ENCODE measurements around the gene CERK.

CERK gene

GRCh38 chr22:46661221-46661851, 76.7 kb downstream of the CERK start:
- peaks cover 0 to 57% (median 32%) of the 10 kb centered on the region in 4 experiments for H3K36me3 ChIP-seq (ENCODE audit: control insufficient read depth in 4 of 4, insufficient read depth in 4 of 4, low read length in 3 of 4)

DNA sequence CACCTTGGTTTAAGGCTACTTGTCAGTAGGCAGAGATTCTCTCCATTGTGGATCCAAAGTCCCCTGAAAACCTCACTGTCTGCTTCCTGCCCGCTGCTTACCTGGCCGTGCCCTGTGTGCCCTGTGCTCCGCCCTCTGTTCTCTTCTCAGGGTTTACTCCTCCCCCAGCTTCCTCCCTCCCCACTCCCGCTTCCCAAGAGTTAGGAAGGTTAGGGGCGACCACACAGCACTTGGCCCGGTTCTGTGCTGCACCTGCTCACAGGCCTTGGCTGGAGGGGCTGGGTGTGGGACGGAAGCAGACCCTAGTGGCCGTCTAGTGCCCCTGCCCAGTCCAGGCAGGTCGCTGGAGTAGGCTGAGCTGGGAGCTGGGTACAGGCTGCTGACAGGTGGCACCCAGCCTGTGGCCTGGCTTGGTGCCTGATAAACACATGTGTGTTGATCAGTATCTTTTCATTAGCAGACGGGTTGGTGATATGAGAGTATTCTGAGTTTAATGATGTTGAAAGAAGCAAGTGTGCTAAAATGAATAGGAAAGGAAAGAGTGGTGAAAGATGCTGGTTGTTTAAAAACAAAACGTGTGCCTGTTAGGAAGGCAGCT, 77.3 kb downstream of the CERK start:
- peaks cover 0 to 26% (median 16%) of the 10 kb centered on the region in 4 experiments for H3K4me1 ChIP-seq (ENCODE audit: control extremely low read depth in 1 of 4, control insufficient read depth in 4 of 4, insufficient read depth in 4 of 4, low read length in 3 of 4)
- H3K9me3 ChIP-seq (ENCODE audit: control extremely low read depth in 1 of 5, control insufficient read depth in 4 of 5, insufficient read depth in 2 of 5, low read depth in 1 of 5, low read length in 4 of 5) = no peaks in the 10 kb centered on the region
- no peak overlapping the region for H3K27ac ChIP-seq (ENCODE audit: insufficient read depth in 1 of 2, low read depth in 1 of 2, low read length in 2 of 2, poor library complexity in 1 of 2, severe bottlenecking in 2 of 2)
- peak in 2 of 3 donors; percentile 83 to 89 for DNase-seq
- ChIA-PET POLR2A (interaction anchor here (0.6 kb wide), 1 partner anchor 25 kb away, joined by 4 read pairs; no protein-coding TSS in a partner anchor), CTCF (interaction anchor here (1.1 to 1.7 kb wide), 3 partner anchors 13 to 97 kb away, joined by 3 to 13 read pairs (median 3); no protein-coding TSS in a partner anchor)
- peaks cover 0 to 51% (median 27%) of the 10 kb centered on the region in 4 experiments for H3K36me3 ChIP-seq (ENCODE audit: control insufficient read depth in 4 of 4, insufficient read depth in 4 of 4, low read length in 3 of 4)
- H3K27me3 ChIP-seq (replicated peaks in 2 of 5; ENCODE audit: control insufficient read depth in 4 of 5, insufficient read depth in 5 of 5, low read length in 4 of 5) = no peaks in the 10 kb centered on the region
- peak overlapping the region in 1 of 7 experiments; percentile 42 for H3K4me3 ChIP-seq (ENCODE audit: control insufficient read depth in 1 of 7, extremely low read depth in 1 of 7, insufficient read depth in 4 of 7, low read depth in 2 of 7, low read length in 6 of 7)
- 5% methylated on average over 8 of the region's 11 CpGs for WGBS (ENCODE audit: insufficient coverage)

More at GRCh38 chr22:46661221-46661851, 76.7 kb downstream of the CERK start:
- no peaks in the 10 kb centered on the region for H3K27me3 ChIP-seq (replicated peaks in 2 of 5; ENCODE audit: control insufficient read depth in 4 of 5, insufficient read depth in 5 of 5, low read length in 4 of 5)
- H3K4me1 ChIP-seq (ENCODE audit: control extremely low read depth in 1 of 4, control insufficient read depth in 4 of 4, insufficient read depth in 4 of 4, low read length in 3 of 4) = peaks cover 0 to 26% (median 16%) of the 10 kb centered on the region in 4 experiments
- 87% methylated on average over 21 of the region's 22 CpGs for WGBS (ENCODE audit: insufficient coverage)
- H3K4me3 ChIP-seq (ENCODE audit: control insufficient read depth in 1 of 7, extremely low read depth in 1 of 7, insufficient read depth in 4 of 7, low read depth in 2 of 7, low read length in 6 of 7) = peak overlapping the region in 1 of 7 experiments; percentile 23
- DNase-seq = no peak
- no peaks in the 10 kb centered on the region for H3K9me3 ChIP-seq (ENCODE audit: control extremely low read depth in 1 of 5, control insufficient read depth in 4 of 5, insufficient read depth in 2 of 5, low read depth in 1 of 5, low read length in 4 of 5)
- ChIA-PET CTCF (interaction anchor here (1.1 to 1.7 kb wide), 3 partner anchors 14 to 97 kb away, joined by 3 to 13 read pairs (median 3); no protein-coding TSS in a partner anchor), POLR2A (no interaction called here)
- no peak overlapping the region for H3K27ac ChIP-seq (ENCODE audit: insufficient read depth in 1 of 2, low read depth in 1 of 2, low read length in 2 of 2, poor library complexity in 1 of 2, severe bottlenecking in 2 of 2)

- CTCF ChIA-PET = interaction anchor here (0.7 to 1.7 kb wide), 2 partner anchors 9 to 96 kb away, joined by 3 to 13 read pairs; no protein-coding TSS in a partner anchor
- no peak for DNase-seq
- Histone ChIP-seq H3K27ac (ENCODE audit: insufficient read depth in 1 of 2, low read depth in 1 of 2, low read length in 2 of 2, poor library complexity in 1 of 2, severe bottlenecking in 2 of 2) (no peak overlapping the region), H3K9me3 (ENCODE audit: control extremely low read depth in 1 of 5, control insufficient read depth in 4 of 5, insufficient read depth in 2 of 5, low read depth in 1 of 5, low read length in 4 of 5) (no peaks in the 10 kb centered on the region), H3K27me3 (replicated peaks in 2 of 5; ENCODE audit: control insufficient read depth in 4 of 5, insufficient read depth in 5 of 5, low read length in 4 of 5) (no peaks in the 10 kb centered on the region), H3K4me1 (ENCODE audit: control extremely low read depth in 1 of 4, control insufficient read depth in 4 of 4, insufficient read depth in 4 of 4, low read length in 3 of 4) (peaks cover 0 to 26% (median 17%) of the 10 kb centered on the region in 4 experiments), H3K4me3 (ENCODE audit: control insufficient read depth in 1 of 7, extremely low read depth in 1 of 7, insufficient read depth in 4 of 7, low read depth in 2 of 7, low read length in 6 of 7) (no peak overlapping the region), H3K36me3 (ENCODE audit: control insufficient read depth in 4 of 4, insufficient read depth in 4 of 4, low read length in 3 of 4) (peaks cover 0 to 46% (median 20%) of the 10 kb centered on the region in 4 experiments)
- POLR2A ChIA-PET = no interaction called here
- 96% methylated on average over 9 of the region's 12 CpGs for WGBS (ENCODE audit: insufficient coverage)
These were observed 78.3 kb downstream of the CERK start for GRCh38 chr22:46659791-46660186.

- Histone ChIP-seq H3K27me3 (replicated peaks in 2 of 5; ENCODE audit: control insufficient read depth in 4 of 5, insufficient read depth in 5 of 5, low read length in 4 of 5) (no peaks in the 10 kb centered on the region), H3K36me3 (ENCODE audit: control insufficient read depth in 4 of 4, insufficient read depth in 4 of 4, low read length in 3 of 4) (peaks cover 0 to 40% (median 14%) of the 10 kb centered on the region in 4 experiments), H3K9me3 (ENCODE audit: control extremely low read depth in 1 of 5, control insufficient read depth in 4 of 5, insufficient read depth in 2 of 5, low read depth in 1 of 5, low read length in 4 of 5) (no peaks in the 10 kb centered on the region), H3K4me3 (ENCODE audit: control insufficient read depth in 1 of 7, extremely low read depth in 1 of 7, insufficient read depth in 4 of 7, low read depth in 2 of 7, low read length in 6 of 7) (no peak overlapping the region), H3K27ac (ENCODE audit: insufficient read depth in 1 of 2, low read depth in 1 of 2, low read length in 2 of 2, poor library complexity in 1 of 2, severe bottlenecking in 2 of 2) (no peak overlapping the region), H3K4me1 (ENCODE audit: control extremely low read depth in 1 of 4, control insufficient read depth in 4 of 4, insufficient read depth in 4 of 4, low read length in 3 of 4) (peaks cover 0 to 26% (median 19%) of the 10 kb centered on the region in 4 experiments)
- 97% methylated on average over 8 of the region's 14 CpGs for WGBS (ENCODE audit: insufficient coverage)
- ChIA-PET POLR2A (no interaction called here), CTCF (interaction anchor here (0.7 to 1.7 kb wide), 2 partner anchors 9 to 95 kb away, joined by 3 to 13 read pairs; no protein-coding TSS in a partner anchor)
- no peak for DNase-seq
These were observed 78.8 kb downstream of the CERK start for GRCh38 chr22:46659059-46659790.

DNA sequence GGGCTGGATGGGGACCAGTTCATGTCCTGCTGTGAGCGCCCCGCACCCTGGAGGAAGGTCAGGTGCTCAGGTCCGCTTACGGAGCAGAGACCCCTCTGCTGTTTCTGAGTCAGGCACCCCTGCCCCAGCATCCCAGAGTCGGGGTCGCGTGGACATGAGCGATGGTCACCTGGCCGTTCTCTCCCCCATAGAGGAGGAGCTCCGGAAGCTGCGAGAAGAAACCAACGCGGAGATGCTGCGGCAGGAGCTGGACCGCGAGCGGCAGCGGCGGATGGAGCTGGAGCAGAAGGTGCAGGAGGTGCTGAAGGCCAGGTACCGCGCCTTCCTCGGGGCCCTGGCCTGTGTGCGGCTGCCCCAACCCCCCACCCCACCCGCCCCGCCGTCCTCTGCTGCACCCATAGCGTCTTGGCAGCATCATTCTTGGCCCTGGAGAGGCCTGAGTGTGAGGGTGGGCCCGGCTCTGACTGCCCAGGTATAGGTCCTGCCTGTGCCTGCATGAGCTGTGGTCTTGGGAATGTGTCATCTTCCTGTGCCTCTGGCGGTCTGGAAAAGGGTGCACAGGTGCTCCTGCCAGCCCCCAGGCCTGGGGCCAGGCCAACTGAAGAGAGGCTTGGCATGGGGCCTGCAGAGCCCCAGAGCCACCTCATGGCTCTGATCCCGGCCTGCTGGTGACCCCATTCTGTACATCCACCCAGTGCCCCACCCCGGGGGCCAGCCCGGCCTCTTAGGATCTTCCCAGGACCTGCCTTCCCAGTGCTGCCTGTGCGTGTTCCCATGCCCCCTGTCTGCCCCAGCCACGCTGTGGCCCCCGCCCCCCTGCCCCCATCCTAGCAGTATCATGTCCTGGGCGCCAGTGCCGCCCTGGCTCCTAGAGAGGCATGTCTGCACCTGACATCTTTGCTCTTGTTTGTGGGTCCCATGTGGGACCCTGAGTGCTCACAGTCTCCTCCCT, 79.8 kb downstream of the CERK start:
- Histone ChIP-seq H3K4me3 (ENCODE audit: control insufficient read depth in 1 of 7, extremely low read depth in 1 of 7, insufficient read depth in 4 of 7, low read depth in 2 of 7, low read length in 6 of 7) (no peak overlapping the region), H3K4me1 (ENCODE audit: control extremely low read depth in 1 of 4, control insufficient read depth in 4 of 4, insufficient read depth in 4 of 4, low read length in 3 of 4) (peaks cover 0 to 32% (median 25%) of the 10 kb centered on the region in 4 experiments), H3K36me3 (ENCODE audit: control insufficient read depth in 4 of 4, insufficient read depth in 4 of 4, low read length in 3 of 4) (peaks cover 0 to 31% (median 9%) of the 10 kb centered on the region in 4 experiments), H3K27me3 (replicated peaks in 2 of 5; ENCODE audit: control insufficient read depth in 4 of 5, insufficient read depth in 5 of 5, low read length in 4 of 5) (no peaks in the 10 kb centered on the region), H3K9me3 (ENCODE audit: control extremely low read depth in 1 of 5, control insufficient read depth in 4 of 5, insufficient read depth in 2 of 5, low read depth in 1 of 5, low read length in 4 of 5) (no peaks in the 10 kb centered on the region), H3K27ac (ENCODE audit: insufficient read depth in 1 of 2, low read depth in 1 of 2, low read length in 2 of 2, poor library complexity in 1 of 2, severe bottlenecking in 2 of 2) (no peak overlapping the region)
- POLR2A ChIA-PET = no interaction called here
- WGBS (ENCODE audit: insufficient coverage) = 97% methylated on average over 30 of the region's 37 CpGs
- CTCF ChIA-PET = no interaction called here
- DNase-seq = no peak

- ChIA-PET POLR2A (no interaction called here), CTCF (no interaction called here)
- WGBS (ENCODE audit: insufficient coverage) = 100% methylated on average over 5 of the region's 10 CpGs
- Histone ChIP-seq H3K4me3 (ENCODE audit: control insufficient read depth in 1 of 7, extremely low read depth in 1 of 7, insufficient read depth in 4 of 7, low read depth in 2 of 7, low read length in 6 of 7) (no peak overlapping the region), H3K9me3 (ENCODE audit: control extremely low read depth in 1 of 5, control insufficient read depth in 4 of 5, insufficient read depth in 2 of 5, low read depth in 1 of 5, low read length in 4 of 5) (no peaks in the 10 kb centered on the region), H3K27ac (ENCODE audit: insufficient read depth in 1 of 2, low read depth in 1 of 2, low read length in 2 of 2, poor library complexity in 1 of 2, severe bottlenecking in 2 of 2) (no peak overlapping the region), H3K4me1 (ENCODE audit: control extremely low read depth in 1 of 4, control insufficient read depth in 4 of 4, insufficient read depth in 4 of 4, low read length in 3 of 4) (peaks cover 0 to 38% (median 29%) of the 10 kb centered on the region in 4 experiments), H3K27me3 (replicated peaks in 2 of 5; ENCODE audit: control insufficient read depth in 4 of 5, insufficient read depth in 5 of 5, low read length in 4 of 5) (no peaks in the 10 kb centered on the region), H3K36me3 (ENCODE audit: control insufficient read depth in 4 of 4, insufficient read depth in 4 of 4, low read length in 3 of 4) (peaks cover 0 to 24% (median 6%) of the 10 kb centered on the region in 4 experiments)
- DNase-seq = no peak
These were observed 80.4 kb downstream of the CERK start for GRCh38 chr22:46657655-46657953.
